GM18868 (cell line): ENCODE results near the gene FBXL16.

Source experiments
- ATAC-seq: cut with Tn5 transposase; IDR thresholded peaks from one replicate; pipeline ENCODE4 v1.9.1; 2021; ENCODE audit warnings: mild to moderate bottlenecking, moderate library complexity; ENCODE audit not compliant: unreplicated experiment

FBXL16 gene

GRCh38 chr16:710500-711075, 5.0 kb upstream of the FBXL16 start:
- ATAC-seq: no peak

DNA sequence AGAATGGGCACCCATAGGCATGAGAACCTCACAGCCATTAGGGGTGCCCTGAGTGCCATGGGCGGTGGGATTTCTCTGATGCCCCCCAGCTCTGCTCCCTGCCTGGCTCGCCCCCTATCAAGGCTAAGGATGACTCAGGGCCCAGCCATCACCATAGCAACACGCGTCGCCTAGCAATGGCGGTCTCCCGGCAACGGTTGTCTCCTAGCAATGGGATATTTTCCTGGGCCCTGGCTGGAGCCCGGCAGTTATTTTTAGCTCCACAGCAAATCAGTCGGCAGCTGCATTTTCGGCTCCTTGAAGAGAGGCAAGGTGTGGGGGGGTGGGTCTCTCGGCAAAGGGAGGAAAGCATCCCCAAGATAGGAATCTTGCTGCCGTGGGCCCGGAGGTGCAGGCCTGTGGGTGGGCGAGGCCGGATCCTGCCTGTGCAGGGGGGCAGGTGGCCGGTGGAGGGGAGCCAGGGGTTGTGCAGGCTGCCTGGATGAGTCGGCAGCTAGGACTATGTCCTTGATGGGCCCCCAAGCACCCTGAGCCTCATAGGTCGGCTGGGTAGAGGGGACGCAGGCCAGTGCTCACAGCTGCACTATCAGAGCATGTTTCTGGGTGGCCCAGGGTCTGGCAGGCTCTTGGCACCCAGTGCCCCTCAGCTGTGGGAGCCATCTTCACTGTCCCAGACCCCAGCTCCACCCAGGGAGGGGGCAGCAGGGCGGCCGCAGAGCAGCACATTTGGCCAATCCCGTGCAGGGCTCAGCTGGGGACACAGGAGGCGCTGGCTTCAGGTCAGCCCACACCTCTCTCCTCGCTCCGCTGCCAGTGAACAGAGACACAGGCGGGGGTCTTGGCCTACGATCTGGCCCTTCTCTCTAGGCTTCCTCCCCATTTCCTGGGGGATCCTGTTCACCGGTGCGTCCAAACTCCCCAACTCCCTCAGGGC, 4.2 kb upstream of the FBXL16 start:
- ATAC-seq: no peak

DNA sequence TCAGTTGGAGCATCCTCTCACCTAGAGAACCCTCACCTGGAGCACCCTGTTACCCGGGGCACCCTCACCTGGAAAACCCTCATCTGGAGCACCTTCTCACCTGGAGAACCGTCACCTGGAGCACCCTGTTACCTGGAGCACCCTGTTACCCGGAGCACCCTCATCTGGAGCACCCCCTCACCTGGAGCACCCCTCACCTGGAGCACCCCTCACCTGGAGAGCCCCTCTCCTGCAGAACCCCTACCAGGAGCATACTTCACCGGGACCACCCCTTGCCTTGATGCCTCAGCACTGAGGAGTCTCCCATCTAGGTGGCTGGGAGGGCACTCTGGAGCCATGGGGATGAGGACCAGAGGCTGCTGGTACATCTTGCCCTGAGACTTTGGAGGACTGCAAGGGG, 3.4 kb upstream of the FBXL16 start:
- no peak for ATAC-seq

GRCh38 chr16:708019-708418, 2.4 kb upstream of the FBXL16 start:
- no peak for ATAC-seq

DNA sequence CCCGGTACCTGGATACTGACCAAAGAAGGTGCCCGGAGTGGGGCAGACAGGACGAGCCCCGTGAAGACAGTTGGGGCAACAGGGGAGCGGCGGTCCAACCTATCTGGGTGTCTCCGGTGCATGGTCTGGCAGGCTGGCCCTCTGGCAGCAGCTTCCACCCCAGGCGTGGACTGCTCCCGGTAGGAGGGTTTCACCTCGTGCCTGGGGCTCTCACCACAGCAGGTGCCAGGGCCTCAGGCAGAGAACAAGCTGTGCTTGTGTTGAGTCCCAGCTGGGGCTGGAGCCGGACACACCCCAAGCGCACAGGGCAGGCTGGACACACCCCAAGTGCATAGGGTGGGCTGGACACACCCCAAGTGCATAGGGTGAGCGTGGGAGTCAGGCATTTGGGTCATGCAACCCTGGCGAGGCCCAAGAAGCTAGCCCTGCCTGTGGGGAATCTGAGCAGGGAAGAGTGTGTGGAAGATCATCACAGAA, 1.5 kb upstream of the FBXL16 start:
- no peak for ATAC-seq

DNA sequence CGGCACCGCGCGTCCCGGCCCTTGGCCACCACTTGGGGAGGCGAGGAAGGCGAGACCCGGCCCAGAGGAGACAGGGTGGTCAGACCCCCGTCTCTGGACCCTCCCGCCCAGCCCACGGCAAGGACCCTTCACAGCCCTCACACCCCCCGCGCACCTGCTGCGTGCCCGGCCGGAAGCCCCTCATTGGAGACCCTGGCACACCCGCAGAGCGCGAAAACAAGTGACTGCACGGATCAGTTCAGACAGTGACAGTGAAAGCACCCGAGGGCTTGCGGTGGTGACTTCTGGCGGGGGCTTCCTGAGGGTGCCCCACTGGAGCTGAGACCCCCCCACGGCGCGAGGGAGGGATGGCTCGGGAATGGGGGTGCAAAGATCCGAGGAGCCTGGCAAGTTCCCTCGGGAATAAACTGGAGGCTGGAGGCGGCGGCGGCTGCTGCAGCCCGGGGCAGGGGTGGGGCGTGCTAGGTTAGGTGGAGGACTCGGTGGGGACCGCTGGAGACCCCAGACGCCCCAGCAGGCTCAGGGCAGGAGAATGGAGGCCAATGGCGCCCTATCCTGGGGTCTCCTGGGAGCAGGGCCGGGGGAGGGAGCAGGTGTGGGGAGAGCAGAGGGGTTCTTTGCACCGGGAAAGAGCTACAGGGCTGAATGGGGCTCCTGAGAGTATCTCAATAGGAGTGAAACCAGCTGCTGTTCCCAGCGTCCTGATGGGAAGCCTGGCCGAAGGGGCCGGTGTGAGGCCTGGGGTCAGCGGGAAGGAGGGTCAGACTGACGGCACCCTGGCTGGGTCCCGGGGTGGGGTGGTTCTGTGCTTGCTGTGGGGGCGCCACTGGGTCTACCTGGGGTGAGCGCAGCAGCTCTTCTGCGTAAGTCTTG, 824 bp upstream of the FBXL16 start:
- no peak for ATAC-seq

DNA sequence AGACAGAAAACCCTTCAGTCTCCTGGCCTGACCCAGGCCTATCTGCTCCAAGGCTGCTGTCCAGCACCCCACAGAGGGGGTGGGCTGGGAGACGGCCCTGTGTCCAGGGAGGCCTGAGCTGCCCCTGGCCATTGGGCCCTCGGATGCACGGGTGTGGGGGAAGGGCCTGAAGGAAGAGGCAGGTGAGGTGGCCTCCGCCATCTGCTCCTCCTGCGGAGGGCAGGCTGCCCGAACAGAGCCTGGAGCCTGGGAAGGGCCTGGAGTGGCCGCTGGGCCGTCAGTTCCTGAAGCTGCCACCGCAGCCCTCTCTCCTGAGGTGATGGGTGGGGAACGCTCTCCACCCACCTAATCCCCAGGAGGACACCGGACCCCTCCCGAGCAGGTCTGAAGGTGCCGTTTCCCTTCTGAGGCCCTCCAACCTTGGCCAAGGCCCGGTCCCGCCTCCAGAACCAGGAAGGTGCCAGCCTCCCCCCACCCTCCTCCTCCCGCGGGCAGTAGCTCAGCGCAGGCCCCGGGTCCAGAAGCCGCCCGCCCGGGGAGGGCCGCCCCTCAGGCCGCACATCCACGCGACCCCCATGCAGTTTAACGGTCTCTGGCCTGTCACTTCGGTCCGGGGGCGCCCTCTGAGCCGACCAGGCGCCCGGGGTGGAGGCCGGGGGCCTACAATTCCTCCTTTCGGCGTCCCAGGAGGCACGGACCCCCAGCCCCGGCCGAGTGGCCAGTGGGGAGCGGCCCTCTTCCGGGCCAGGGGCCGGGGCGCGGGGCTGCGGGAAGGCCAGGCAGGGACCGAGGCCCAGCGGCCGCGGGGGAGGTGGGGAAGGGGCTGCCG, 835 bp downstream of the FBXL16 start:
- ATAC-seq: no peak

DNA sequence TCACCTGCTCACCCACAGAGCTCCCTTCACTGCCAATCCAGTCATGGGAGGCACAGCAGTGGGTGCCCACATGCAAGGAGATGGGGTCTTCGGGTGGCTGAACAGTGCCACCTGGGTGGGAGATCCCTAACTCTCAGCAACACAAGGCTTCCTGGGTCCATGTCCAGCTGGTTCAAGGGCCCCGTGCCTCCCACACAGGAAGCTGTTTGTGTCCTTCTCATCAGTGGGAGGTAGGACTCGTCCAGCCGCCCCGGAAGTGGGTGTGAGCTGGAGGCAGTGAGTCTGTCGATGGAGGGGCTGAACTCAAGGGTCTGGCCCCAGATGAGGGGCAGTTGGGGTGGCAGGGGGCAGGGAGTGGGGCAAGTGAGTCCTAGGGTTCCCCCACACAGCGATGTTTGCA, 1.6 kb downstream of the FBXL16 start:
- no peak for ATAC-seq

DNA sequence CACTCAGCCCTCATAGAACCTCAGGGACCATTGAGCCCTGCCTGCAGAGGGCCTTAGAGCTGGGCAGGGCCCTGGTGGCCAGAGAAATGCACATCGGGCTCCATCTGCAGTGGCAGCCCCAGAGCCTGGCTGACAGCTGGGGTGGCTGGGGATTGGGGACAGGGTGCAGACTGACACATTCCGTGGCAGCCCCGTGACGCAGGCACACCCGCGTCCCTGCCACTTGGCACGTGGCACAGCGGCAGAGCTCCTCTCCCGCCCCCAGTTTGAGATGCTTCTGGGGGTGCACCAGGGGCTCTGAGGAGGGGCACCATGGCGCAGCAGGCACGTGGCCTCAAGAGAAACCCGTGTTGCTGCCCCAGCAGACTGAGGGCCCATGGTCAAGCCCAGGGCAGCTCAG, 2.2 kb downstream of the FBXL16 start:
- ATAC-seq: no peak

DNA sequence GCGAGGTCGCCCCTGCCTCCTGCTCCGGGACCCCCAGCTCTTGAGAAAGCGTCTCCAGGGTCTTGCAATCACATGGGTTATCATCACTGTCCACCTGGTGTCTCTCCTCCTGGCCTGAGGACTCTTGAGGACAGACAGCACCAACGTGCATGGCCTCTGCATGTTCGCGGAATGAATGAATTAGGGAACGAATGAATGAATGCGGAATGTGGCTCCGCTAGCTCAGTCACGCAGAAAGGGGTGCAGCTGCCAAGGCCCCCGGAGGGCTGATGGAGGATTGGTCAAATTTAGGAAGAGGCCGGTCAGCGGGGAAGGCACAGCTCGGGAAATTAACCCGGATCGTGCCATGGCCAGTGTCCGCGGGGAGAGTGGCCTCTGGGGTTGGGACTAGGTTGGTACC, 3.3 kb downstream of the FBXL16 start:
- ATAC-seq: no peak

GRCh38 chr16:700684-701584, 4.7 kb downstream of the FBXL16 start:
- ATAC-seq: no peak

GRCh38 chr16:698911-699671, 6.5 kb downstream of the FBXL16 start:
- ATAC-seq: no peak

DNA sequence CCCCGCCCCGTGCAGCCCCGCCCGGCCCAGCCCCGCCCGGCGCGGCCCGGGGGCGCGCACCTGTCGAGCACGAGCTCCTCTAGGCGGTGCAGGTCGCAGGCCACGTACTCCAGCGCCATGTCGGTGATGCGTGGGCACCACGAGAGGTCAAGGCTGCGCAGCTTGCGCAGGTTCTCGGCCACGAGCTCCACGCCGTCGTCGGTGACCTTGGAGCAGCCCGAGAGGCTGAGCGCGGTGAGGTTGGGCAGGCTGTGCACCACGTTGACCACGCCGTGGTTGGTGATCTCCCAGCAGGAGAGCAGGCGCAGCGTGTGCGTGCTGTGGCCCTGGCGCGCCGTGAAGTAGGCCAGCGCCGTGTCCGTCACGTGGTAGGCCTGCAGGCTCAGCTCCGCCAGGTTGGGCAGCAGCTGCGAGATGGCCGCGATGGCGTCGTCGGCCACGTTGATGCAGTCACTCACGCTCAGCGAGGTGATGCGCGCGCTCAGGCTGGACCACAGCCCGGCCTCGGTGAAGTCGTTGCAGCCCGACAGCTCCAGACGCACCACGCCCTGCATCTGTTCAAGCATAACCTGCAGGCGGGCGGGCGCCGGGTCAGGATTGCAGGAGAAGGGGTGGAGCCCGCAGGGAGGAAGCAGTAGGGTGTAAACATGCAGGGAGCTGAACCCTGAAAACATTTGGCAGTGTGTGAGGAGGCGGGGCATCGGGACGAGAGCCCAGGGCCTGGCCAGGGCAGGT, 10.1 kb downstream of the FBXL16 start:
- ATAC-seq: no peak

DNA sequence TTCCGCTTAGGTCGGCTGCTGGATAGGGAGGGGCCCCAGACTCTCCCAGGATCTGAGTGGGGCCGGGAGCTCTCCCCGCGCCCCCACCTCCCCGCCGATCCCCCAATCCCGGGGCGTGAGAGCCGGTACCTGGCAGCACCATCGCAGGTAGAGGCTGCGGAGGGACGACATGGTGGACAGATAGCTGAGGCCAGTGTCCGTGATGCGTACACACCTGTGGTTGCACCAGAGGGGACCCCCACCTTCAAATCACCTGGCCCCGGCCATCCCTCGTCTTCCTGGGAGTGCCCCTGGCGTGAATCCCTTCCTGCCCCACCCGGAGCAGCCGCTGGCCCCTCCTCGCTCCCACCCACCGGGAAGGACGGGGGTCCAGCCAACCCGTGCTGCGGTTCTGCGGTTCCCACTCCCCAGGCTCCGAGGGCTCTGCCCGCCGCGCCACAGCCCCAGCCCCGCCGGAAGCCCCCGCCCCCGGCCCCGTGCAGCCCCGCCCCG, 10.7 kb downstream of the FBXL16 start:
- ATAC-seq: no peak

- ATAC-seq: no peak
These were observed 11.3 kb downstream of the FBXL16 start for GRCh38 chr16:694187-694862.

GRCh38 chr16:693766-694165, 11.8 kb downstream of the FBXL16 start:
- no peak for ATAC-seq

DNA sequence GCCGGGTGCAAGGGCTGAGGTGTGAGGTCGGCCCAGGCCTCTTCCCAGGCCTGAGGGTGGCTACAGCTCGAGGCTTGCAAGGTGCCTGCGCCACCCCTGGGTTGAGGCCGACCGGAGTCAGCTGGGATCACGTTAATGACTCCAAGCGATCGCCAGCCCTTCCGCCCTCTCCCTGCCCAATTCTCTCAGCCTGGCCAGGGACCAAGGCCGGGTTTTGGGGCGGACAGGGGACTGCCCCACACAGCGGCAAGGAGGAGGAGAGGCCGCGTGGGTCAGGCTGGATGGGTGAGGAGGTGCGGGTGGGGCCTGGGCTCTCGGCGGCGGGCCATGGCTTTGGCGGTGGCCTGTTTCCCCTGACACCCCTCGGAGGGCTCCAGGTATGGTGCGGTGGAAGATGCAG, 12.2 kb downstream of the FBXL16 start:
- no peak for ATAC-seq
